GM06990 (cell line): ENCODE data around the gene TRIM65.
A peak's percentile ranks its signal among the peaks of the same experiment; 100 is the strongest.

Source experiments
- DNase-seq: peaks from one replicate; pipeline ENCODE4 v3.0.0-alpha.2; 2011; ENCODE audit not compliant: insufficient read length; ENCODE audit errors: extremely low read depth
- H3K27me3 ChIP-seq: replicated peaks from 2 replicates; pipeline ENCODE4 v1.6.0; 2011; ENCODE audit warnings: low read length; ENCODE audit not compliant: control insufficient read depth, insufficient read depth
- H3K36me3 ChIP-seq: 2 replicates; pipeline ENCODE4 v1.5.1; 2011; ENCODE audit warnings: low read length; ENCODE audit not compliant: control insufficient read depth, insufficient read depth
- H3K4me3 ChIP-seq: replicated peaks from 2 replicates; pipeline ENCODE4 v1.5.1; 2011; ENCODE audit warnings: low read depth, mild to moderate bottlenecking, control low read depth, low read length
- TF ChIP-seq, protein P1 (sequence below): IDR thresholded peaks from 2 replicates; pipeline ENCODE4 v1.5.1; 2011; ENCODE audit warnings: low read length, control low read depth, mild to moderate bottlenecking, inconsistent platforms; ENCODE audit not compliant: insufficient read depth, poor library complexity, severe bottlenecking

TRIM65 gene, protein sequence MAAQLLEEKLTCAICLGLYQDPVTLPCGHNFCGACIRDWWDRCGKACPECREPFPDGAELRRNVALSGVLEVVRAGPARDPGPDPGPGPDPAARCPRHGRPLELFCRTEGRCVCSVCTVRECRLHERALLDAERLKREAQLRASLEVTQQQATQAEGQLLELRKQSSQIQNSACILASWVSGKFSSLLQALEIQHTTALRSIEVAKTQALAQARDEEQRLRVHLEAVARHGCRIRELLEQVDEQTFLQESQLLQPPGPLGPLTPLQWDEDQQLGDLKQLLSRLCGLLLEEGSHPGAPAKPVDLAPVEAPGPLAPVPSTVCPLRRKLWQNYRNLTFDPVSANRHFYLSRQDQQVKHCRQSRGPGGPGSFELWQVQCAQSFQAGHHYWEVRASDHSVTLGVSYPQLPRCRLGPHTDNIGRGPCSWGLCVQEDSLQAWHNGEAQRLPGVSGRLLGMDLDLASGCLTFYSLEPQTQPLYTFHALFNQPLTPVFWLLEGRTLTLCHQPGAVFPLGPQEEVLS

GRCh38 chr17:75896415-75897159 lies at the start of gene TRIM65:
Gene TRIM65 (minus strand): TSS chr17:75896951. CDS start chr17:75896937, 14 bp downstream.
- Histone ChIP-seq H3K36me3 (peaks cover 20% of the 10 kb centered on the region), H3K4me3 (peak within 1 kb of the TSS; percentile 85), H3K27me3 (no peaks in the 10 kb centered on the region)
- TF ChIP-seq, protein P1, sequence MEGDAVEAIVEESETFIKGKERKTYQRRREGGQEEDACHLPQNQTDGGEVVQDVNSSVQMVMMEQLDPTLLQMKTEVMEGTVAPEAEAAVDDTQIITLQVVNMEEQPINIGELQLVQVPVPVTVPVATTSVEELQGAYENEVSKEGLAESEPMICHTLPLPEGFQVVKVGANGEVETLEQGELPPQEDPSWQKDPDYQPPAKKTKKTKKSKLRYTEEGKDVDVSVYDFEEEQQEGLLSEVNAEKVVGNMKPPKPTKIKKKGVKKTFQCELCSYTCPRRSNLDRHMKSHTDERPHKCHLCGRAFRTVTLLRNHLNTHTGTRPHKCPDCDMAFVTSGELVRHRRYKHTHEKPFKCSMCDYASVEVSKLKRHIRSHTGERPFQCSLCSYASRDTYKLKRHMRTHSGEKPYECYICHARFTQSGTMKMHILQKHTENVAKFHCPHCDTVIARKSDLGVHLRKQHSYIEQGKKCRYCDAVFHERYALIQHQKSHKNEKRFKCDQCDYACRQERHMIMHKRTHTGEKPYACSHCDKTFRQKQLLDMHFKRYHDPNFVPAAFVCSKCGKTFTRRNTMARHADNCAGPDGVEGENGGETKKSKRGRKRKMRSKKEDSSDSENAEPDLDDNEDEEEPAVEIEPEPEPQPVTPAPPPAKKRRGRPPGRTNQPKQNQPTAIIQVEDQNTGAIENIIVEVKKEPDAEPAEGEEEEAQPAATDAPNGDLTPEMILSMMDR: peak; percentile 27
- DNase-seq: peak; percentile 87

DNA sequence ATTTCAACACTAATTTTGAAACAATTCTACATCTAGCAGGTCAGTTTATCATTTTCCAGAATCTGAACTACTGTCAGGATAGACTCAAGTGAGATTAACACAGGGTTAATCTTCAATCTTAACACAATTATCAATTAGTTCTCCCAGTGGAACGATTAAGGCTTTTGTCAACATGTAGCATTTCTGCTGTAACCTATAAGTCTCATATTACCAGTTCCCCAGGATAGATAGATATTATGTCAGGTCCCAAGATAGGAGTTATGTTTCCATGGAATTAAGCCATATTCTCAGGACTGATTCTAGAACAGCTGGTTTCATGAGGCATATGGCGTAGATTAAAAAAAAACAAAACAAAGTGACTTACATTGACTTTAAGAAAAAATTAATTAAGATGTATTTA lies 48.5 kb upstream of the TRIM65 start:
- Histone ChIP-seq H3K27me3 (no peaks in the 10 kb centered on the region), H3K36me3 (peaks cover 6% of the 10 kb centered on the region), H3K4me3 (no peak overlapping the region)
- TF ChIP-seq, protein P1: no peak
- DNase-seq: no peak

DNA sequence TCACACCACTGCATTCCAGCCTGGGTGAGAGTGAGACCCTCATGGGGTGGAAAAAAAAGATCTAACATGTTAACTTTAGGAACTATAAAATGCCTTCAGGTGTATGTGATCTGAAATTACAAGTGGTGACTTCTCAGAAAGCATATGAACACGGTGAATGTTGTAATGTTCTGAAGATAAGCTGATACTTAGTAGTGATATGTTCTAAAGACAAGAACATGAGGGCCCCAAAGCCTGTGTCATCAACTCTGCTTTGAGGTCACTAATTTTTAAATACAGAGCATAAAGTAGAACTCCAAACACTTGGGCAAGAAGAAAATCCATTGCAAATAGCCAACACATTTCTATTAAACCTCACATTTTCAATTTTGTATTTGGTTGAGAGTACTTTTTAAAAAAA lies 46.7 kb upstream of the TRIM65 start:
- Histone ChIP-seq H3K36me3 (peaks cover 5% of the 10 kb centered on the region), H3K27me3 (no peaks in the 10 kb centered on the region), H3K4me3 (no peak overlapping the region)
- DNase-seq: no peak
- TF ChIP-seq, protein P1: no peak

- TF ChIP-seq, protein P1: no peak
- H3K36me3 ChIP-seq: peaks cover 2% of the 10 kb centered on the region
- H3K4me3 ChIP-seq: no peak overlapping the region
- DNase-seq: no peak
- no peaks in the 10 kb centered on the region for H3K27me3 ChIP-seq
Observed at GRCh38 chr17:75942473-75942872, 45.7 kb upstream of the TRIM65 start.

GRCh38 chr17:75941442-75941819 lies 44.7 kb upstream of the TRIM65 start:
- no peaks in the 10 kb centered on the region for H3K27me3 ChIP-seq
- TF ChIP-seq, protein P1: no peak
- H3K36me3 ChIP-seq: no peaks in the 10 kb centered on the region; the same call in 1 of the 2 replicates
- peak overlapping the region; percentile 89 for H3K4me3 ChIP-seq
- no peak for DNase-seq
